IPS DF 19.7 (cell line): ENCODE results near the gene TRPM4.
"Not testable (repeated sequence)": the region's sequence is repeated elsewhere in the genome, so short reads cannot be mapped to it uniquely, and the experiment has no call there.

Experiments used
- DNase-seq: peaks from one replicate; pipeline ENCODE4 v3.0.0-alpha.2; 2013; ENCODE audit warnings: low read depth, low spot score

TRPM4 gene

DNA sequence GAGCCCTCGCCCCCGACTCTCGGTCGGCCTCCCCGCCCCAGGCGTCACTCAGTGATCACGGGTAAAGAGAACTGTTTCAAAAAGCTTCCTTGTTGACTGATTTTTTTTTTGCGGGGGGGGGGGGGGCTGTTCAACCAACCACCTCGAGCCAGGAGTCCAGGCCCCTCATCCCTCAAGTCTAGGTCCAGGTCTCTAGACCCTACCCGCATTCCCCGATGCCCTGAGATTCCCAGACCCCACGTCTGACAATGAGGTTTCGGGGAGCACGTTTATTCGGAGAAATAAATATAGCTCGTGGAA lies 6.7 kb upstream of the TRPM4 start:
- no peak for DNase-seq

DNA sequence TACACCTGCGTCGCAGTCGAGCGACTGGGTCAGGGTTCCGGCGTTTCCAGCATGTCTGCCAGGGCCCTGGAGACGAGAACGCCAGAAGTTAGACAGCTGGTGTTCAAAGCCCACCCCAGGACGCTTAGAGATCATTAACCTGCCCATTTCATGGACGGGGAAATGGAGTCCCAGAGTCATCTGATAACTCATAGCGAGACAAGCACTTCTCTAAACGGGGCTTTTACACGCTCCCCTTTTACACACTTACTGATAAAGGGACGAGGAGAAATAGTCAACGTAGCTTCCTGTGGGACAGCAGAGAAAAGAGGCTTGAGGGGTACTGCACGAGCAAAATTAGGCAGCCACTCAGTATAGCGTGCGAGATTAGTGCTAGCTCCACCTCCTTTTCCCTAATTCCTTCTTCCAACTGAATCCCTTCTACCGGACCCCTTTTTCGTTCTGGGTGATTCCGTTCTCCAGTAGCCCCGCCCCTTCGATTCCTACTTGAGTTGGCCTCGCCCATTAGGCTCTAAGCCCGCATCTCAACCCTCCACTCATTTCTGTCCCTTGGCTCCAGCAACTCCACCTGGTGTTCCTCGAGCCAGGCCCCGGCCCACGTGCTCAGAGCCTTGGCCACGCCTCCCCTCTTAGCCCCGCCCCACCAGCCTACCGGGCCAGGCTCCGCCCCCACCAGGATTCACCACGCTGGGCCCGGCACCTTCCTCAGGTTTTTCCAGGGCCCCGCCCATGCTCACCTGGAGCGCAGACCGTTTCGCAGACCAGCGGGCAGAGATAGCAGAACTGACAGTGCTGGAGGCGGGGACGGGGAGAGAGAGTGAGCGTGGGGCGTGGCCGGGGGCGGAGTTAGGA lies 6.1 kb upstream of the TRPM4 start:
- no peak for DNase-seq

DNA sequence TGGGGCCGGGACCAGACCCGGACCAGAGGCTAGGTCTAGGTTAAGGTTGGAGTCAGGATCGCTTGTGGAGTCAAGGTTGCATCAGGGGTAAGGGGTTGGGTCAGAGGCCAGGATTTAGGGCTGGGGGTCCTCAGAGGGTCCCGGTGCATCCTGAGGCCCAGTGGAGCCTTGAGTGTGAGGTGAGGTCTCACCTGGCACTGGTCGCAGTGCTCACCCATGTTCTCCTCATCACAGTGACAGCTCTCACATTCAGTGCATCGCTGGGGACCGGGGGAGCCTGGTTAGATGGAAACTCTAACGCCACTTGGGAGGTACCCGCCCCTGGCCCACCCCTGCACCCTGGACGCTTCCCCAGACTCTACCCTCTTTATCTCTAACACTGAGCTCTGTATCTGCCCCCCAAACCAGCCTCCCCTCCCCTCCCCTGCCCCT lies 5.5 kb upstream of the TRPM4 start:
- DNase-seq, result no peak

DNA sequence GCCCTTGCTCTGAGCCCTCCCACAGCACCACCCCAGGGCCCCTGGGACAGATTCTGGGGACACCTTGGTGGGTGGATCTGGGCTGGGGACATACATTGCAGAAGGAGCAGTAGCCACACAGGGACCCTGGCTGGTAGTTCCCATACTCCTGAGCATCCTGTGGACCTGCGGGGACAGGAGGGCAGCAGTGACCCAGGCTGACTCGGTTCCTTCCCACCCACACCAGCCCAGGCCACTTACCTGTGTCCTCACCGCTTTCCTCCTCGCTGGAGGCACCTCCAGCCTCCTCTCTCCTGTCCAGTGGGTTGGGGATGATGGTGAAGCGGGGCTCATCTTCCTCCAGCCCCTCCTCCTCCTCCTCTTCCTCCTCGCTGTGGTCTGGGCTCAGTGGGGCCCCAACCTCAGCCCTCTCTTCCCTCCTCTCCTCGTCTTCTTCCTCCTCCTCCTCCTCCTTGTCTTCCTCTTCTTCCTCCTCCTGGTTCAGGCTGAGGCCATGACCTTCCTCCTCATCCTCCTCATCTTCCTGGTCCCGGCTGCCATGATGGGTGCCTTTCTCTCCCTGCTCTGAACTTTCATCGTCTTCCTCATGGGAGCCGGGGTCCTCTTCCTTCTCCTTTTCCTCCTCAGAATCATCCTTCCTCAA lies 4.3 kb upstream of the TRPM4 start:
- DNase-seq, result no peak

DNA sequence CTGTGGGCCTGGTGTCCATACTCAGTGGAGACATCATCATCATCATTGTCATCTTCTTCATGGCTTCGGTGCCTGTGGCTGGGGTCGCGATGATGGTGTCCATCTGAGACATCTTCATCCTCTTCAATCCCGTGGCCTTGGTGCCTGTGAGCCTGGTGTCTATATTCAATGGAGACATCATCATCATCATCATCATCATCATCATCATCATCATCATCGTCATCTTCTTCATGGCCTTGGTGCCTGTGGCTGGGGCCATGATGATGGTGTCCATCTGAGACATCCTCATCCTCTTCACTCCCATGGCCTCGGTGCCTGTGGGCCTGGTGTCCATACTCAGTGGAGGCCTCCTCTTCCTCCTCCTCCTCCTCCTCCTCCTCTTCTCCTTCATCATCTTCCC lies 3.3 kb upstream of the TRPM4 start:
- no peak for DNase-seq

GRCh38 chr19:49155005-49155819 lies 2.4 kb upstream of the TRPM4 start, which contains the start of gene HRC:
Gene HRC, minus strand, starts transcription at chr19:49155396. Its CDS starts 159 bp downstream, at chr19:49155237.
- DNase-seq, result no peak

GRCh38 chr19:49155820-49156346 lies 1.7 kb upstream of the TRPM4 start:
- DNase-seq, result no peak

- no peak for DNase-seq
Measured at GRCh38 chr19:49160450-49161189, 3.0 kb downstream of the TRPM4 start.

GRCh38 chr19:49161987-49162386 lies 4.4 kb downstream of the TRPM4 start:
- DNase-seq, result no peak

GRCh38 chr19:49165111-49165750 lies 7.6 kb downstream of the TRPM4 start:
- no peak for DNase-seq

DNA sequence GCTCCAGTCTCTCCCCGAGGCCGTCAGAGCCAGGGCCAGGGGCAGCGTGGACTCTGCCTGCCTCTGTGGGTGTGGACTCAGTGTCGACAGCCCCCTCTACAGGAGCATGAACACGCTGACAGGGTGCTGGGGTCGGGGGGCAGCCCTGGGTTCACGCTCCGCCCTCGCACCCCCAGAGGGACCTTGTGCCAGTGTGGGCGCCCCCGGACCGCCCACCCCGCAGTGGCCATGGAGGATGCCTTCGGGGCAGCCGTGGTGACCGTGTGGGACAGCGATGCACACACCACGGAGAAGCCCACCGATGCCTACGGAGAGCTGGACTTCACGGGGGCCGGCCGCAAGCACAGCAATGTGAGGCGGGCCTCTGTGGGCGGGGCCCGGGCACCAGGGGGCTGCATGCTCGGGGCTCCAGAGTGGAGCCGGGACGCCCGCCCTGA lies 8.3 kb downstream of the TRPM4 start:
- no peak for DNase-seq

- DNase-seq, result no peak
Measured at GRCh38 chr19:49167857-49168409, 10.3 kb downstream of the TRPM4 start.

GRCh38 chr19:49168421-49168820 lies 10.8 kb downstream of the TRPM4 start:
- no peak for DNase-seq

DNA sequence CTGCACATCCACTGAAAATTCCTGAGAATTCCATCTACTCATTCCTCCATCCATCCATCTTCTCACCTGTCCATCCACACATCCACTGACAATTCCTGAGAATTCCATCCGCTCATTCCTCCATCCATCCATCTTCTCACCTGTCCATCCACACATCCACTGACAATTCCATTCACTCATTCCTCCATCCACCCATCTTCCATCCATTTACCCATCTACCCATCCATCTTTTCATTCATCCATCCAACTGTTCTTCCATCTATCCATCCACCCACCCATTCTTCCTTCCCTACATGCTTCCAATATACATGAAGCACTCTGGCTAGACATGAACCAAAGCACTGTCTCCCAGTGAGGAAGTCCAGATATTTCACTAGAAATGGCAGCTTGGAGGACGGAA lies 15.6 kb downstream of the TRPM4 start:
- DNase-seq, result no peak

DNA sequence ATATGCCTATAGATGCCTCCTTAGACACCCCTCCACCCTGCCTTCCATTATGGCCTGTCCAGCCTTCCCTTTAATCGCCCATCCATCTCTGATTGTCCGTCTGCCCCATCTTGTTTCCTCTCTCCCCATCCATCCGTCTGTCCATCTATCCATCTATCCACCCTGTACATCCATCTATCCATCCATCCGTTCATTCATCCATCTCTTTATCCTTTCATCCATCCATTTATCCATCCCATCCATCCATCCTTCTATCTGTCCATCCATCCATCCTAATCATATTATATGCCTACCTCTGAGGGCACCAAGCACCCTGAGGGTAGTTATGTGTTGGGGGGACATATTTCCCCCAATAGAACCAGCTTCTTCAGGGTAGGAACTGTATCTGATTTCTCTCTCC lies 23.1 kb downstream of the TRPM4 start:
- DNase-seq, result no peak

DNA sequence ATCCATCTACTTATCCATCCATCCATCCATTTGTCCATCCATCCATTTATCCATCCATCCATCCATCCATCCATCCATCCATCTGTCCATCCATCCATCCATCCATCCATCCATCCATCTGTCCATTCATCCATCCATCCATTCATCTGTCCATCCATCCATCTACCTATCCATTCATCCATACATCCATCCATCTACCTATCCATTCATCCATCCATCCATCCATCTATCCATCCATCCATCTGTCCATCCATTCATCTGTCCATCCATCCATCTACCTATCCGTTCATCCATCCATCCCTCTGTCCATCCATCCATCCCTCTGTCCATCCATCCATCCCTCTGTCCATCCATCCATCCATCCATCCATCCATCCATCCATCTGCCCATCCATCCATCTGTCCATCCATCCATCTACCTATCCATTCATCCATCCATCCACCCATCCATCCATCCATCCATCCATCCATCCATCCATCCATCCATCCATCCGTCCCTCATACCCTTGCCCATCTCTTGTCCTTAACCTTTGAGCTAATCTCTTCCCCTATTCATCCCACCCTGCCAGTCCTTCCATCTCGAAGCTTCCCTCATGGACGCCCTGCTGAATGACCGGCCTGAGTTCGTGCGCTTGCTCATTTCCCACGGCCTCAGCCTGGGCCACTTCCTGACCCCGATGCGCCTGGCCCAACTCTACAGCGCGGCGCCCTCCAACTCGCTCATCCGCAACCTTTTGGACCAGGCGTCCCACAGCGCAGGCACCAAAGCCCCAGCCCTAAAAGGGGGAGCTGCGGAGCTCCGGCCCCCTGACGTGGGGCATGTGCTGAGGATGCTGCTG lies 24.6 kb downstream of the TRPM4 start:
- not testable (repeated sequence) for DNase-seq

DNA sequence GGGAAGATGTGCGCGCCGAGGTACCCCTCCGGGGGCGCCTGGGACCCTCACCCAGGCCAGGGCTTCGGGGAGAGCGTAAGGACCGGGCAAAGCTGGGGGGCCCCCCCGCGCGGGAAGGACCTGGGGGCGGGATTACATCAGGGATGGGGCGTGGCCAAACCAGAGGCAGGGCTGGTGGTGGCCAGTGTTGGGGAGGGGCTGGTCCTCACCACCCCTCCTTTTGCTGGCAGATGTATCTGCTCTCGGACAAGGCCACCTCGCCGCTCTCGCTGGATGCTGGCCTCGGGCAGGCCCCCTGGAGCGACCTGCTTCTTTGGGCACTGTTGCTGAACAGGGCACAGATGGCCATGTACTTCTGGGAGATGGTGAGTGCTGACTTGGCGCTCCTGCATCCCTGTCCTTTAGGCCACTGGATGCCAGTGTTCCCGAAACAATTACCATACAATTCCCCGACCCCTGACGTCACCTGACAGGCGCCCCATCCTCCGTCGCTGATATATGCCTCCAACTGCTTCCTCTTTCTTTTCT lies 25.3 kb downstream of the TRPM4 start:
- no peak for DNase-seq

DNA sequence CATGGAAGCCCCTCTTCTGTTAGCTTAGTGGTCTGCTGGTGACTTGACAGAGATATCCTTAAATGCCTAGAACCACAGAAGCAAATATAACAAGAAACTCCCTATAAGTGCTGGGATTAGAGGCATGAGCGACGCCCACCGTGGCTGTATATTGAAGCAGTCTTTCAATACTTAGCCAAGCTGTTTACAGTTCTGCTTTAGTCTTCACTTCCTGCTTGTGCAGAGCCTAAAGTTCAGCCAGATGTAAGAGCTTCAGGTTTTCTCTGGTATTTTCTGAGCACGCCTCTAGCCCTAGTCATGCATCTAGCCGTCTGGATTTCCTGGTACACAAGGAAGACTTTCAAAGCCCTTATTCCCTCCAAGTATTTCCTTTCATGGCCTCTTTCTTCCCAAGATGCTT lies 28.5 kb downstream of the TRPM4 start:
- no peak for DNase-seq

GRCh38 chr19:49188626-49189200 lies 31.1 kb downstream of the TRPM4 start:
- DNase-seq, result no peak
